GM23338 (cell line): ENCODE data around the gene SLC7A14. TPM values are rescaled to one million over a fixed set of nuclear protein-coding genes. Genes with fewer than 3 reads are reported as not detected.
A peak's percentile ranks its signal among the peaks of the same experiment; 100 is the strongest.

Experiments
- ATAC-seq: fragments of 200-7000 bp; cut with Tn5 transposase; 3 replicates; pipeline ENCODE4 v1.9.1; 2020
- DNase-seq: peaks from one replicate; pipeline ENCODE4 v3.0.0-alpha.2; 2015; ENCODE audit warnings: low spot score
- H2AFZ ChIP-seq: fragments of 200-600 bp; sonication (generic); 2 replicates; pipeline ENCODE4 v1.8.0; 2016; ENCODE audit warnings: antibody characterized with exemption, mild to moderate bottlenecking, moderate library complexity
- H3F3A ChIP-seq: fragments of 200-600 bp; sonication (generic); replicated peaks from 2 replicates; pipeline ENCODE4 v1.8.0; 2017; ENCODE audit warnings: antibody characterized with exemption, mixed run types, low read depth
- H3K27ac ChIP-seq: fragments of 200-600 bp; sonication (generic); 2 replicates; pipeline ENCODE4 v1.6.1; 2016; ENCODE audit warnings: low read depth
- H3K27me3 ChIP-seq: fragments of 200-600 bp; sonication (generic); 2 replicates; pipeline ENCODE4 v1.8.0; 2016; ENCODE audit warnings: mild to moderate bottlenecking, mixed run types, moderate library complexity; ENCODE audit not compliant: insufficient read depth
- H3K36me3 ChIP-seq: fragments of 200-600 bp; sonication (generic); 2 replicates; pipeline ENCODE4 v1.8.0; 2016; ENCODE audit warnings: mild to moderate bottlenecking; ENCODE audit not compliant: insufficient read depth
- H3K4me1 ChIP-seq: fragments of 200-600 bp; sonication (generic); 2 replicates; pipeline ENCODE4 v1.8.0; 2016; ENCODE audit warnings: mild to moderate bottlenecking, moderate library complexity; ENCODE audit not compliant: insufficient read depth
- H3K4me2 ChIP-seq: fragments of 200-600 bp; sonication (generic); 2 replicates; pipeline ENCODE4 v1.7.1; 2017; ENCODE audit warnings: mixed run types
- H3K4me3 ChIP-seq: fragments of 200-600 bp; sonication (generic); 2 replicates; pipeline ENCODE4 v1.6.1; 2016; ENCODE audit warnings: mixed run types
- H3K79me2 ChIP-seq: fragments of 200-600 bp; sonication (generic); replicated peaks from 2 replicates; pipeline ENCODE4 v1.8.0; 2017; ENCODE audit warnings: mild to moderate bottlenecking; ENCODE audit not compliant: insufficient read depth
- H3K9me2 ChIP-seq: fragments of 200-600 bp; sonication (generic); 2 replicates; pipeline ENCODE4 v1.8.0; 2017; ENCODE audit not compliant: insufficient read depth
- H4K20me1 ChIP-seq: fragments of 200-600 bp; sonication (generic); replicated peaks from 2 replicates; pipeline ENCODE4 v1.8.0; 2017; ENCODE audit warnings: mild to moderate bottlenecking; ENCODE audit not compliant: insufficient read depth
- H3K27ac Mint-ChIP-seq: 2 replicates; pipeline ENCODE4 v1.8.0; 2020; ENCODE audit warnings: inconsistent platforms, mild to moderate bottlenecking, moderate library complexity, mixed read lengths
- H3K27me3 Mint-ChIP-seq: 3 replicates; pipeline ENCODE4 v1.8.0; 2022; ENCODE audit warnings: low read depth, mild to moderate bottlenecking, moderate library complexity, mixed read lengths, inconsistent platforms; ENCODE audit not compliant: insufficient read depth, poor library complexity
- H3K36me3 Mint-ChIP-seq: 3 replicates; pipeline ENCODE4 v1.8.0; 2021; ENCODE audit warnings: low read depth, mild to moderate bottlenecking, inconsistent platforms, moderate library complexity, mixed read lengths
- H3K4me1 Mint-ChIP-seq: 3 replicates; pipeline ENCODE4 v1.8.0; 2020; ENCODE audit warnings: mild to moderate bottlenecking, inconsistent platforms, mixed read lengths
- H3K4me3 Mint-ChIP-seq: 3 replicates; pipeline ENCODE4 v1.8.0; 2021; ENCODE audit warnings: moderate library complexity, mild to moderate bottlenecking, inconsistent platforms, mixed read lengths
- H3K9me3 Mint-ChIP-seq: 3 replicates; pipeline ENCODE4 v1.8.0; 2020; ENCODE audit warnings: moderate library complexity, mild to moderate bottlenecking, inconsistent platforms, mixed read lengths
- CREB1 ChIP-seq: fragments of 250-450 bp; sonication (Bioruptor Pico); IDR thresholded peaks from 2 replicates; pipeline ENCODE4 v1.5.0; 2020; ENCODE audit warnings: low read depth, mild to moderate bottlenecking, moderate library complexity
- EZH2phosphoT487 ChIP-seq: fragments of 200-600 bp; sonication (generic); IDR thresholded peaks from one replicate; pipeline ENCODE4 v1.8.1; 2018; ENCODE audit warnings: antibody characterized with exemption; ENCODE audit not compliant: unreplicated experiment
- JUNB ChIP-seq: IDR thresholded peaks from one replicate; pipeline ENCODE4 v1.6.1; 2016; ENCODE audit warnings: antibody characterized with exemption; ENCODE audit not compliant: unreplicated experiment
- NANOG ChIP-seq: IDR thresholded peaks from 2 replicates; pipeline ENCODE4 v1.6.1; 2016; ENCODE audit warnings: antibody characterized with exemption, borderline replicate concordance
- POLR2AphosphoS5 ChIP-seq: IDR thresholded peaks from 2 replicates; pipeline ENCODE4 v1.6.1; 2016; ENCODE audit warnings: antibody characterized with exemption, low read depth
- STAT1 ChIP-seq: IDR thresholded peaks from one replicate; pipeline ENCODE4 v1.6.1; 2016; ENCODE audit warnings: antibody characterized with exemption; ENCODE audit not compliant: unreplicated experiment
- ZNF114 ChIP-seq: fragments of 250-450 bp; sonication (Bioruptor Pico); IDR thresholded peaks from 2 replicates; pipeline ENCODE4 v1.5.0; 2020; ENCODE audit warnings: mild to moderate bottlenecking, moderate library complexity
- ZNF331 ChIP-seq: fragments of 250-450 bp; sonication (Bioruptor Pico); IDR thresholded peaks from 2 replicates; pipeline ENCODE4 v1.5.0; 2020; ENCODE audit warnings: low read depth, mild to moderate bottlenecking, moderate library complexity
- polyA plus RNA-seq: library from polyadenylated mRNA; unstranded; fragments of >200 nt; fragmentation: Nextera tagmentation; extraction: Ambion mirVana; gene quantifications from 2 replicates; pipeline ENCODE4 v1.2.1, GENCODE V29; 2016
- total RNA-seq: library from RNA; depleted of rRNA; stranded (reverse); fragments of >200 nt; shearing (Covaris generic); gene quantifications from 2 replicates; pipeline ENCODE4 v1.2.3, GENCODE V29; 2014
- TF ChIP-seq, protein P1 (sequence below): IDR thresholded peaks from 2 replicates; pipeline ENCODE4 v1.6.1; 2016; ENCODE audit warnings: antibody characterized with exemption
- TF ChIP-seq, protein P2 (sequence below), 2 experiments: fragments of 200-600 bp in 1 of 2; sonication (generic) in 1 of 2; conservative IDR thresholded peaks; 2 replicates each; pipeline versions ENCODE4 v1.5.1 to v1.6.1; 2016 to 2017; ENCODE audit warnings: antibody characterized with exemption in 2 of 2, low read depth in 2 of 2, mild to moderate bottlenecking in 2 of 2, moderate library complexity in 1 of 2
- TF ChIP-seq, protein P3 (sequence below): IDR thresholded peaks from one replicate; pipeline ENCODE4 v1.6.1; 2018; ENCODE audit warnings: antibody characterized with exemption; ENCODE audit not compliant: unreplicated experiment

SLC7A14 gene
- total and polyA plus RNA-seq, 2 experiments from 2014 or later: 0.49 to 0.82 TPM

DNA sequence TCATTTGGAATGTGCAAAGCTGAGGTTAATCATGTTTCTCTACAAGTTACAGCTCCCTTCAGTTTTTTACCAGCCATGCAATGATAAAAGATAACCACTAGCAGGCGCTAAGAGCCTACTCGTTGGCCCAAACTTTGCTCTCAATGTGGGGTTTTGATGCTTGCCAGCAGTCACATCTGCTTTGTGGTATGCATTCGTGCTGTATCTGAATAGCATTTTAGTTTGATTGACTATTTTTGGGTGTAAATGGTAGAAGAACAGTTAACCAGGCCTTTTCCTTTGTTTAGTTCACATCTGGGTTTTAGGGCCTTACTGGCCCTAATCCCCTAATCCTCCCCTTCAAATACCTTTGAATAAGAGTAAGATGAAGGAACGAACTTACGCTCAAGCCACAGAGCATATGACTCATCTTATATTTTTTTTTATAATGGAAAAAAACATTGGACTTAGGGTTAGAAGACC is 171.6 kb downstream of the SLC7A14 start:
- 0 out of 2 replicates have a peak, but pooled peaks cover 4% of the 10 kb centered on the region for H3K9me2 ChIP-seq
- Mint-ChIP-seq H3K27ac (no peak overlapping the region), H3K4me3 (no peak overlapping the region), H3K9me3 (0 out of 3 replicates have a peak, but pooled peaks cover 2% of the 10 kb centered on the region), H3K4me1 (peaks cover 11% of the 10 kb centered on the region), H3K36me3 (peaks cover 3% of the 10 kb centered on the region; the same call in 1 of the 3 replicates), H3K27me3 (peaks cover 21% of the 10 kb centered on the region)
- H3F3A ChIP-seq: peaks cover 14% of the 10 kb centered on the region
- H3K4me1 ChIP-seq: peaks cover 8% of the 10 kb centered on the region; the same call in 1 of the 2 replicates
- ATAC-seq: peak; percentile 11
- H3K27me3 ChIP-seq: peaks cover 32% of the 10 kb centered on the region
- no peaks in the 10 kb centered on the region for H3K79me2 ChIP-seq
- no peak overlapping the region for H3K27ac ChIP-seq
- H3K4me3 ChIP-seq: no peak overlapping the region
- TF ChIP-seq NANOG (no peak), POLR2AphosphoS5 (no peak), JUNB (no peak)
- TF ChIP-seq, protein P1, sequence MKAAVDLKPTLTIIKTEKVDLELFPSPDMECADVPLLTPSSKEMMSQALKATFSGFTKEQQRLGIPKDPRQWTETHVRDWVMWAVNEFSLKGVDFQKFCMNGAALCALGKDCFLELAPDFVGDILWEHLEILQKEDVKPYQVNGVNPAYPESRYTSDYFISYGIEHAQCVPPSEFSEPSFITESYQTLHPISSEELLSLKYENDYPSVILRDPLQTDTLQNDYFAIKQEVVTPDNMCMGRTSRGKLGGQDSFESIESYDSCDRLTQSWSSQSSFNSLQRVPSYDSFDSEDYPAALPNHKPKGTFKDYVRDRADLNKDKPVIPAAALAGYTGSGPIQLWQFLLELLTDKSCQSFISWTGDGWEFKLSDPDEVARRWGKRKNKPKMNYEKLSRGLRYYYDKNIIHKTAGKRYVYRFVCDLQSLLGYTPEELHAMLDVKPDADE: no peak
- TF ChIP-seq, protein P2, sequence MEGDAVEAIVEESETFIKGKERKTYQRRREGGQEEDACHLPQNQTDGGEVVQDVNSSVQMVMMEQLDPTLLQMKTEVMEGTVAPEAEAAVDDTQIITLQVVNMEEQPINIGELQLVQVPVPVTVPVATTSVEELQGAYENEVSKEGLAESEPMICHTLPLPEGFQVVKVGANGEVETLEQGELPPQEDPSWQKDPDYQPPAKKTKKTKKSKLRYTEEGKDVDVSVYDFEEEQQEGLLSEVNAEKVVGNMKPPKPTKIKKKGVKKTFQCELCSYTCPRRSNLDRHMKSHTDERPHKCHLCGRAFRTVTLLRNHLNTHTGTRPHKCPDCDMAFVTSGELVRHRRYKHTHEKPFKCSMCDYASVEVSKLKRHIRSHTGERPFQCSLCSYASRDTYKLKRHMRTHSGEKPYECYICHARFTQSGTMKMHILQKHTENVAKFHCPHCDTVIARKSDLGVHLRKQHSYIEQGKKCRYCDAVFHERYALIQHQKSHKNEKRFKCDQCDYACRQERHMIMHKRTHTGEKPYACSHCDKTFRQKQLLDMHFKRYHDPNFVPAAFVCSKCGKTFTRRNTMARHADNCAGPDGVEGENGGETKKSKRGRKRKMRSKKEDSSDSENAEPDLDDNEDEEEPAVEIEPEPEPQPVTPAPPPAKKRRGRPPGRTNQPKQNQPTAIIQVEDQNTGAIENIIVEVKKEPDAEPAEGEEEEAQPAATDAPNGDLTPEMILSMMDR (conservative IDR thresholded peaks at IDR 0.05; ENCODE audit: low read depth in 2 of 2): peak; percentile 99
- no peaks in the 10 kb centered on the region for H4K20me1 ChIP-seq
- H3K4me2 ChIP-seq: no peak overlapping the region
- H2AFZ ChIP-seq: no peak overlapping the region
- DNase-seq: peak; percentile 86
- H3K36me3 ChIP-seq: no peaks in the 10 kb centered on the region

DNA sequence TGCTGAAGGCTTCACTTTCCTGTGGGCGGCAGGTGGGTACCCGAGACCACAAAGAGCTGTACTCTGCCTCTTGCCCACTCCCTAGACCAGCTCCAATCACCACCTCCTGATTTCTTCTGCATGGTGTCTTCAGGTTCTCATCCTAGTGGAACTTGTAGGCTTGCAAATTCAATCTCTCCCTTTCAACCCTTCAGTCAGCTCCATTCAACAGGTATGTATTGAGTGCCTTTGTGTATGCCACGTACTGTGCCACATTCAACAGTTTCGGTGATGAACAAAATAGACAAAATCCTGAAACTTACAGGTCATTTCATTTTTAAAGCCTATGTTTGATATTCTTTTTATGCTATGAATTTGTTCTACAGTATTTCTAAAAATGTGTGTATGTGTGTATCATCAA is 172.6 kb downstream of the SLC7A14 start:
- Histone ChIP-seq H2AFZ (peak overlapping the region; percentile 45; the same call in 1 of the 2 replicates), H4K20me1 (no peaks in the 10 kb centered on the region), H3K36me3 (no peaks in the 10 kb centered on the region), H3K4me3 (no peak overlapping the region), H3F3A (peaks cover 9% of the 10 kb centered on the region; the same call in 1 of the 2 replicates), H3K27me3 (peaks cover 23% of the 10 kb centered on the region), H3K4me1 (peaks cover 4% of the 10 kb centered on the region; the same call in 1 of the 2 replicates), H3K27ac (no peak overlapping the region), H3K9me2 (0 out of 2 replicates have a peak, but pooled peaks cover 4% of the 10 kb centered on the region), H3K79me2 (no peaks in the 10 kb centered on the region), H3K4me2 (no peak overlapping the region)
- Mint-ChIP-seq H3K9me3 (0 out of 3 replicates have a peak, but pooled peaks cover 2% of the 10 kb centered on the region), H3K27ac (no peak overlapping the region), H3K4me1 (peaks cover 10% of the 10 kb centered on the region), H3K36me3 (peaks cover 2% of the 10 kb centered on the region; the same call in 1 of the 3 replicates), H3K4me3 (no peak overlapping the region), H3K27me3 (peaks cover 15% of the 10 kb centered on the region)
- DNase-seq (no peak), ATAC-seq (no peak)
- no peak for TF ChIP-seq EZH2phosphoT487
- TF ChIP-seq, protein P2 (conservative IDR thresholded peaks at IDR 0.05; ENCODE audit: low read depth in 2 of 2): no peak
- TF ChIP-seq JUNB: no peak
- TF ChIP-seq ZNF114 (CRISPR knock-in tag): no peak
- no peak for TF ChIP-seq ZNF331
- TF ChIP-seq STAT1: no peak
- no peak for TF ChIP-seq CREB1 (CRISPR knock-in tag)
- TF ChIP-seq, protein P3, sequence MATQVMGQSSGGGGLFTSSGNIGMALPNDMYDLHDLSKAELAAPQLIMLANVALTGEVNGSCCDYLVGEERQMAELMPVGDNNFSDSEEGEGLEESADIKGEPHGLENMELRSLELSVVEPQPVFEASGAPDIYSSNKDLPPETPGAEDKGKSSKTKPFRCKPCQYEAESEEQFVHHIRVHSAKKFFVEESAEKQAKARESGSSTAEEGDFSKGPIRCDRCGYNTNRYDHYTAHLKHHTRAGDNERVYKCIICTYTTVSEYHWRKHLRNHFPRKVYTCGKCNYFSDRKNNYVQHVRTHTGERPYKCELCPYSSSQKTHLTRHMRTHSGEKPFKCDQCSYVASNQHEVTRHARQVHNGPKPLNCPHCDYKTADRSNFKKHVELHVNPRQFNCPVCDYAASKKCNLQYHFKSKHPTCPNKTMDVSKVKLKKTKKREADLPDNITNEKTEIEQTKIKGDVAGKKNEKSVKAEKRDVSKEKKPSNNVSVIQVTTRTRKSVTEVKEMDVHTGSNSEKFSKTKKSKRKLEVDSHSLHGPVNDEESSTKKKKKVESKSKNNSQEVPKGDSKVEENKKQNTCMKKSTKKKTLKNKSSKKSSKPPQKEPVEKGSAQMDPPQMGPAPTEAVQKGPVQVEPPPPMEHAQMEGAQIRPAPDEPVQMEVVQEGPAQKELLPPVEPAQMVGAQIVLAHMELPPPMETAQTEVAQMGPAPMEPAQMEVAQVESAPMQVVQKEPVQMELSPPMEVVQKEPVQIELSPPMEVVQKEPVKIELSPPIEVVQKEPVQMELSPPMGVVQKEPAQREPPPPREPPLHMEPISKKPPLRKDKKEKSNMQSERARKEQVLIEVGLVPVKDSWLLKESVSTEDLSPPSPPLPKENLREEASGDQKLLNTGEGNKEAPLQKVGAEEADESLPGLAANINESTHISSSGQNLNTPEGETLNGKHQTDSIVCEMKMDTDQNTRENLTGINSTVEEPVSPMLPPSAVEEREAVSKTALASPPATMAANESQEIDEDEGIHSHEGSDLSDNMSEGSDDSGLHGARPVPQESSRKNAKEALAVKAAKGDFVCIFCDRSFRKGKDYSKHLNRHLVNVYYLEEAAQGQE: no peak
- TF ChIP-seq POLR2AphosphoS5: no peak
